HG02981 (cell line): ENCODE data around the gene RPS15A.

Source experiments
- ATAC-seq: cut with Tn5 transposase; IDR thresholded peaks from one replicate; pipeline ENCODE4 v1.9.1; 2021; ENCODE audit warnings: mild to moderate bottlenecking, moderate library complexity; ENCODE audit not compliant: unreplicated experiment

Gene RPS15A

DNA sequence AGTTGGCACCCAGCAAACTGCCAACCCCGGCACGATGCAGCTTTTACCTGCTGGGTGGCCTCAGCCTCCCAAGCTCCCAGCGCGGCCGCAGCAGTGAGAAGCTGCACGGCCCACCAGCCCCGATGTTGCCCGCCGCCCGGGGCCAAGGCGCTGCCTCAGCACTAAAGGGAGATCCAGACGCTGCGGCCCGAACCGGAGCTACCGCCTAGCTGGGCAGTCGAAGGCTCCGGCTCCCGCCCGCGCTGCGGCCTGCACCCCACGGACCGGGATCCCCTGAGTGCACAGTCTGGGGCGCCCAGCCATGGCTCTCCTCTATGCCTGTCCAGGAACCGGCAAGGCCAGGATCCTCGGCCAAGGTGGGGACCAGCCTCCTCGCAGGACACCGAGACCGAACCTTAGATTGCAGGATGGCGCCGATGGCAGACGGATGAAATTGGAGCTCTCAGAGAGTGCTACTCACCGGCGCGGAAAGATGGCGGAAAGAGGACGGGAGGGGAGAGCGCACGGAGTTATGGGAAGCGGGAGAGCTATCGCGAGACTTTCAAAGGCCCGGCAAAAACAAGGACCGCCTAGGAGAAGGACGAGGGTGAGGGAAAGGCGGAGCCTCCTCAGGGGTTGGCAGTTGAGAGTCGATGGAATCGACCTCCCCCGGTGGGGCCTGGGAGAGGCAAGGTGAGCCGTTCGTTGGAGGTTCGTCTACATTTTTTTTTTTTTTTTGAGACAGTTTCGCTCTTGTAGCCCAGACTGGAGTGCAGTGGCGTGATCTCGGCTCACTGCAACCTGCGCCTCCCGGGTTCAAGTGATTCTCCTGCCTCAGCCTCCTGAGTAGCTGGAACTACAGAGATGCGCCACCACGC is at the start of gene RPS15A:
TSS of gene RPS15A (minus strand) at position 485 of the 857 bp plus-strand sequence. CDS start 1,221 bp downstream, outside the sequence.
- peak; percentile 92 for ATAC-seq

DNA sequence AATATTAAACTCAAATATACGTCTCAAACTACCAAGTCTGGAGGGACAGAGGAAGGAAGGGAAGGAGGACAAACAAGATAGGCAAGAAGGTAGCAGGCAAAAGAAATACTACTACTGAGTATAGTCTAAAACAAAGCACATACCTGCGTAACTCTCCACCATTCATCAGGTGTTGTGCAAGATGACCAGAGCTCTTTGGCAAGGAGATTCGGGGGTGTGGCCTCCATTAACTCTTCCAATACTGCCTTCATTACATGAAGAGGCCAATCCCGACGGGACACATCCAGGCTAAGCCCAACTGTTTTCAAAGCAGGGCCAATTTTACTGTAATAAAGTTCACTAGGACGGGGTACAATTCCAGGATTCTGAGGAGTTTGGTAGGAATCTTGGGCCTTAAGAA is 49.4 kb upstream of the RPS15A start:
- ATAC-seq = no peak

DNA sequence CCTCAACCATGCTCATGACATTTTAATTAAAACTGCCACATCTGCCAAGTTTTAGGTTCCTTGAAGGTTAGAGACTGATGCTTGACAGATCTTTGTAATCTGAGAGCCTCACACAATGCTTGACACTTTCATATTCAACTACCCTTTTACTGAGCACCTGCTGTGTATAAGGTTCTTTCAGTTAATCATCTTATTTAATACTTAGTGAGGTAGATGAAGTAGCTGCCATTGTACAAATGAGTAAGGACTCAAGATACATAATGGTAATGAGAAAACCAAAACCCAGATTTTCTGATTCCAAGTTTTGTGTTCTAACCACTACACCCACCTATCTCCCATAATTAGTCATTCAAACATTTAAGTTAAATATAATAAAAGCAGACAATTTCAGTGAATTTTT is 46.6 kb upstream of the RPS15A start:
- ATAC-seq = no peak

DNA sequence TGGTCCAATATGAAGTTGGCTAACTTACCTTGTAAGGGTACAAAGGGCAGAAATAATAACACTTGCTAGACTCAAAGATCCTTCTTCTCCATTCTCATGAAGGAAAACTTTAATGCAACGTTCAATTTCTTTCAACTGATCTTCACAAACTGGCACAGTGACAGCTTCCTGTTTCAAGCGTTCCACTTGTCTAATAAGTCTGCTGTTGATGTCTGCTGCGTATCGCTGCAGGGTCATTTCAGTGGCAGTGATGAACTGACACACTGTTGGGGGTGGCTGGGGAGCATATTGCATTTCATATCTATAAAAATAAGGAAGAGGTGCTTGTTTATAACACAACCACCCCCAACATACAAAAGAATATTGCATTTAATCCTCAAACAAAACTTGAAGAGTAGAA is 44.7 kb upstream of the RPS15A start:
- ATAC-seq = no peak

DNA sequence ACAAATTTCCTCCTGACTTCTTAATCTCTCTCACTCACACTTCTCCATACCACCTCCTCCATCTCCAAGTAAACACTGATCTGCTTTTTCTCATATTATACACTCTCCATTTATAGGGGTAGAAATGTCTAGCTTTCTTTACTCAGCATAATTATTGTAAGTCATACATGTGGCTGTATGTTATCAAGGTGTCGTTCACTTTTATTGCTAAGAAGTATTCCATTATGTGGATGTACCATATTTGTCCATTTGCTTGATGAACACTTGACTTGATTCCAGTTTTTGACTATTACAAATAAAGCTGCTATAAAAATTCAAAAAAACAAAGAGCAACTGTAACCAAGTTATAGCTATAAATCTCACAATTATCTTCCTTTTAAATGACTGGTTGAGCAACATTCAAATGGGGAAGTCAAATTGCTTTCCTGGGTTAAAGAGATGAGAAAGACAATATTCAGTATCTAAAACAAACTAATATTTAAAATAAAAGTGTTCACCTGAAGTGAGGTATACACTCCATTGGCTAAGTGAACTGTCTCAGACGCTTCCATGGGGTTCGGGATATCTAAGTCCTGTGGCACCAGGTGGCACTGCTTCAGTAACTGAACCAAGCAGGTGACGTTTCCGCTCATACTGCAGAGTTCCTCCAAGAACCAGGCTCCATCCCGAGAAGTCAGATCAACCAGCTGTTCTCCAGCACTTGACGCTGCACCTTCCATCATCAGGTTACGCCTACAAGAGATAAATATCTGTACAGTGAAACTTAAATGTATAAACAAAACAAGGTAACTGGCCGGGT is 43.8 kb upstream of the RPS15A start:
- ATAC-seq = no peak

DNA sequence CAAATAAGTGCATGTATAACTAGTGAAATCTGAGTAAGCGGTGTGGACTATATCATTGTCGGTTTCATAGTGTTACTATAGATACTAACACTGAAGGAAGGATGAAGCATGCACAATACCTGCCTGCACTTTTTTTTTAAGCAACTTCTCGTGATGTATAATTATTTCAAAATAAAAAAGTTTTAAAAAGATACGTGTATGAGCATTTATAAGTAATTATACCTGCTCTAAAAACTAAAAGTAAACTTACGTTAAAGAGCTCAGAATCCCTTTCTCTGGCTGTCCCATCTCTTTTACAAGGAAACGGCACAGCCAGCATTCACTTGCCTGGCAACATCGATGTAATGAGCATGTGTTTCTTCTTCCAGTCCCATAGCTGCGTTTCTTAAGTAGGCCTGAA is 42.5 kb upstream of the RPS15A start:
- ATAC-seq = no peak

DNA sequence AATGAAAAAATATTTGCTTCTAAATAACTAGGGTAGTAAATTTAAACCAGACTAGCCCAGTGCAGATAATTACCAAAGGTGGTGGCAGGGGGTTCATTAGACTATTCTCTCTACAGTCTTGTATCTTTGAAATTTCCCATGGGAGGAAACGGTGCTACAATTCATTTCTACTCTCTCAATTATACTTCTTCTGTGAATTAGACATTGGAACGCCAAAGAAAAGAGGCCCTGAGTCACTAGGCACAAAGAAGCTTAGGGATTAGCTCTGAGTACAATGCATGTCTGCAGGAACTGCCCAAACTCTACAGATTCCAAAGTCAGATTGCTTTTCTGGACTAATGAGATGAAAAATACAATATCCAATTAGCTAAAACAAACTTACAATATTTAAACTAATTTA is 41.9 kb upstream of the RPS15A start:
- ATAC-seq = no peak

DNA sequence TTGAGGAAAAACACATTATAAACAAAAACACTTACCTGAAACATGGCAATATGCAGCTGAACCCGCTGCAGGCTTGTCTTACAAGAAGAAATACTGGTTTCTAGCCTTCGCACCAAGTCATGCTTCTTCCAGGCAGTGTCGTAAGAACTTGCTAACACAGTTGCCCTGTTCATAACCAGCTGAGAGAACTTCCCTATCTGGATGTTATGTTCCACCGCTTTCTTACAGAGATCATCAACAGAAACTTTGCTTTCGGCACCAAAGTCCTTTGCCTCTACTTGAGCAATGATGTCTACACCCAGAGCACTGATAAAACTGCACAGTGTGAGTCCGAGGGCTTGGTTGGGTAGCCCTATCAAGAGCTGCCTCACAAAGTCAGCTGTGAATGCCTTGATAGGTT is 39.1 kb upstream of the RPS15A start:
- ATAC-seq = no peak

DNA sequence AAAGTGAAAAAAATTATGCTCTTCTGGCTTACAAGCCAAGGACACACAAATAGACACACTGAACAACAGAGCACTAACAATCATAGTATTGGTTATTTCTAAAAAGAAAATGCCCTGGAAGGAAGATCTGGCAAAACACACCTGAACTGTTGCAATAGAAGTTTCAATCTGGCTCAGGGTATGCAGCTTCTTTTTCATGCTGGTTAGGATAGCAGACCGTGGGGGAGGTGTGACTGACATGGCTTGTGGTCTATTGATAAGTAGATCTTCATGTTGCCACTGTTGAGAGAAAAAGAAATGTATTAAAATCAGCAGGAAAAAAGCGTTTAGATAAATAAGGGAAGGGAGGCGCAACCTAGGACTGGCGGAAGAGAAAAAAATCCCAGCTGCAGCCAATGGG is 37.8 kb upstream of the RPS15A start:
- ATAC-seq = no peak

DNA sequence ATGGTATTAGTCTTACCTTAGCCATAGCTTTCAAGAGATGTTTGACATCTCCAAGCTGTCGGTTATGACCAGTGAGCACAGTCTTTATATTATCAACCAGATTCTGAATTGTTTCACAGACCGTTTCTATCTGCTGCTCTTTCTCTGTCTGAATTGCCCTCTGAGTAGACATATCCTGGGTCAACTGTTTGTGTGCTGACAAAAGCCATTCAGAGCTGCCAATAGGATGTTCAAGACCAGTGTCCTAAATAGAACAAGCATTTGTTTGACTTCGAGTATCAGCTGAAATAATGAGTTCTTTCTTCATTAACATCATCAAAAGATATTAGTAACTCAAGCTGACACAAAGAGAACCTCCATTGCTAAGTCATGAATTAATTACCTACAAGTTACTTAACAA is 26.2 kb upstream of the RPS15A start:
- no peak for ATAC-seq

DNA sequence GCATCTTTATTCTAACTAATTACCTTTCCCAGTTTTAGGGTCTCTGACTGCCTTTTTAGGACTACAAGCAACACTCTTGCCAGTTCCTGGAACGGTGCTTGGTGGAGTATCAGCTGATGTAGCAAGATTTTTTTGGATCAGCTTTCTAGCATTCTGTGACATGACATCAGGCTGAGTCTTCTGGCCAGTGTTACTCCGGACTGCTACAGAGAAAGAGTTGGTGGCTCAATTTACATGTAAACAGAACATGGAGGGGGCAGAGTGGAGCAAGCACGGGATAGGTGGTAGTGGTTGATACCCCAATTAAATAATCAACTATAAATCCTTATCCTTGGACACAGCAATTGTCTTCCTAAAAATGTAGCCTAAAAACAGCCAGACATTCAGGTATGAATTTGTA is 21.8 kb upstream of the RPS15A start:
- ATAC-seq = no peak

DNA sequence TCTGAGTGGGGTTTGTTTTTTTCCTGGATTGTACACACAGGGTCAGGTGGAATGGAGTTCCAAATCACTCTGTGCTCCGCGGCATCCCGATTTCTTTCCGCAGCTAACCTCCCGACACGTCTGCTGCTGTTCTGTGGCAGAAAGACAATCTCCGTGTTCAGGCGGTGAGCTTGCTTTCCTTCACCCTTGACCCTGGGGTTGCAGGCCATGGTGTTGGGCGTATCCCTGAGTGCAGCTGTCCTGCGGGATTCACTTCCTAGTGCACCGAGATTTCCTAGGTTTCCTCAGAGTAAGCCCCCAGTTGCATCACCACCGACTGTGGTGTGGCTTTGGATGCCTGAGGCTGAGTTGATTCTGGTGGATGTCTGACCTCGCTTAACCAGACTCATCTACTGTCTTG is 19.0 kb upstream of the RPS15A start:
- ATAC-seq = no peak

DNA sequence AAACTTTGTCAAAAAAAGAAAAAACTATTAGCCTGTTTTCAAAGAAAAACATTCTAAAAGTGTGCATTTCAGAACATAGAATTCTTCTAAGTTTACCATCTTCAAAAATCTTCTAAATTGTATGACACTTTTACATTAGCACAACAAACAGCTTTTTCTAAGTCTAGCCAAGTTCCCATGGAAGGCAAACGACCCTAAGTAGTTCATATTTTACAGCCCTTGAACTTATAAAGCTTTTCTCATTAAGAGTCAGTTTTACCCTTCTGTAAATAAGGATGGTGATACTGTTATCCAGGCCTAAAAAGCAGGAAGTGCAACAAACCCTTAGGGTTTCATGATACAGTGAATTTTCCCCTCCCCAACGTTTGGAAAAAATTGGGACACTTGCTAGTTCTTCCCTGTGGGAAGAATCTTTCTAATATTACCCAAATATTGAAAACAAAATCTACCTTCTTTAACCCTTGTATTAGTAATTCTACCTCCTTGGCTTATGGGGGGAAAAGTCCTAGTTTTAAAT is 15.2 kb upstream of the RPS15A start:
- ATAC-seq = no peak

DNA sequence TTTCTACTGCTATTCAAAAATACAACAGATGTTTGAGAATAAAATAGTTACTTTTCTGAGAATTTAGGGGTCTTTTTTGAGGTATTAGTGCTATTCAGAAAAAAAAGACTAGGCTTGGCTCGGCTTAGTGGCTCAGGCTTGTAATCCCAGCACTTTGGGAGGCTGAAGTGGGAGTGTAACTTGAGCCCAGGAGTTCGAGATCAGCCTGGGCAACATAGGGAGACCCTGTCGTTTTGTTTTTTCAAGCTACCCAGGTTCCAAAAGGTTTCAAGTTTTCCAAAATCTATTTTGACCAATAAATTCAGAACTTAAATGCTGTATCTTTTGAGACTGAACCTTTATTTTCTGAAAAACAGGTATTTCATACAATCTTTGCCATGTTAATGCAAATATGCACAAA is 14.4 kb upstream of the RPS15A start:
- no peak for ATAC-seq

DNA sequence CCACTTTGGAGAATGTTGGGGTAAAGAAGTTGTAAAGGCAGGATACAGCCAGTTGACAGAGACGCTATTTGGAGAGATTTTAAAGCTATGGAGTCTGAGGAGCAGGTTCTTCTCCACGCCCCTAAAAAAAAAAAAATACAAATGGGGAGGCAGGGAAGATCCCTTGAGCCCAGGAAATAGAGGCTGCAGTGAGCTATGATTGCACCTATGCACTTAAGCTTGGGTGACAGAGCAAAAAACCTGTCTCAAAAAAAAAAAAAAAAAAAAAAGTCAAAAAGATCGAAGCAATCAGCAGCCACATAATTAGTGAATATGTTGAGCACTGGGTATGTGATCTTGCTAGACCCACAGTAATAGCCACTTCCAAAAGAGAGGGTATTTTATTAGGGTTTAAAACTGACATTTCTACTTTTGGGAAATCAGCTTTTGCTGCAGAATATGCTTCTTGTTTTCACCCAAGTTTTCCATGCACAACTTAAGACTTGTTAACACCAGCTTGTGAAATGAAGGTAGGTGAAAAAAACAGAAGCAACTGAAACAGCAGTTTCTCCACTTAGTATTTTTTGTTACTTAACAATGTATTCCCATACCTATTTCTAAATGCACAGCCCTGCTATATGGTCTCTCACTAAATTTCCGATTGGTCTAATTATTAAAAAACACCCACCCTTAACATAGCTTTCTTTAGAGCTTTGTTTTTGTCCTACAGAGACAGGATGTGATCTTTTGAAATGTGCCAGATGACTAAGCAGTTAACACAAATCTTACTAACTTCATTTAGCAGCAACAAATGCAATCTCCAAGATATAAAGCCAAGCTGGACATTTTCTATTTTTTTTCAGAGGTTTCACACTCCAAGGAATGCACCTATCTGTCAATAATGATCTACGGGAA is 13.7 kb upstream of the RPS15A start:
- no peak for ATAC-seq

DNA sequence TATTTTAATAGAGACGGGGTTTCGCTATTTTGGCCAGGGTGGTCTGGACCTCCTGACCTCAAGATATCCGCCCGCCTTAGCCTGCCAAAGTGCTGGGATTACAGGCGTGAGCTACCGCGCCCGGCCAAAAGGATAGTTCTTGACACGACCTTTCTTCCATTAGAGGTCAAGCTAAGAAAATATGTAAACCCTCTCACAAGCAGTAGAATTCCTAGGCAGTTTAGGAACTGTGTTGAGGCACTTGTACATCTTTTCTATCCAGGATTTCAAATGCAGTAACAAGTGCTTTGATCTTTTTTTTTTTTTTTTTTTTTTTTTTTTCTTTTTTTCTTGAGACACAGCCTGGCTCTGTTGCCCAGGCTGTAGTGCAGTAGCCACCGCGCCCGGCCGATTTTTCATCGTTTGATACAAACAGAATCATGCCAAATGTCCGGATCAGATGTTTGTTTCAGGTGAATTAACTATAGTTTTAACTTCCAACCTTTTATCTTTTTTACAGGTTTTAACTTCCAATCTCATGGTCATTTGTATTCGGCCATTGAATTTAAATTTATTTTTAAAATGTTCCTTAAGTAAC is 12.7 kb upstream of the RPS15A start:
- no peak for ATAC-seq

DNA sequence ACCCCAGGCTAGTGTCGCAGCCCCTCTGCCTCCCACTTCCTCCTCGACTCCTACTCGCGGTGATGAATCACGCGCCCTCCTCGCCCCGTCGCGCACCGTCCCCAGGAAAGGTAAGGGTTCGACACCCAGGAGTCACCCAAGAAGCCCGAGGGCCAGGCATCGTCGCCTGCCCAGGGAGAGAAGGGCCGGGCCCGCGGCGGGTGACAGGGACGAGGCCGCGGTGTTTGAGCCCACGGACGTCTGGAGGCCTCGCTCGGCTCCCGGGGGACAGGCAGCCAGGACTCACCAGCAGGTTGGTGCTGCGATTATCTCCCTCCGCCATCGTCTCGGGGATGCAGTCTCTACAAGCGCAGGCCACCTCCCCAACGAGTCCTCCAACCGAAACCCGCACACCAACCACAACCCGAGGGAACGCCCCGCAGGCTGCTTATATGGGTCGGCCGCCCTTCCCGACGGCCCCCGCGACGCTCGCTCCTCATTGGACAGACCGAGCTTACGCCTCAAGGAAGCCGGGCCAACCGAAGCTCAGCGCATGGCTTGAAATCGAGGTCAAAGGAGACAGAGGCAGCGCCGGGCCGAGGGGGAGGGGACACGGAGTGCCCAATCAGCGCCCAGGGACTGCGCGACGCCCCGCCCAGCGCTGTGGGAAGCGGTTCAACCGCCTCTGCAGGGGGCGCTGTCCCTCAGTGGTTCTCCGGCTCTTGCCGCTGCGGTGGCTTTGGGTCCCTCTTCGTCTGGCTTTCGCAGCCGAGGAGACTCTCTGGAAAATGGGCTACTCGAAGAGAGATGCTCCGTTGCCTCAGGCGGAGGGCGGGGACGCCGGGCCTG is 11.2 kb upstream of the RPS15A start, which contains the start of gene ARL6IP1:
TSS of gene ARL6IP1 (minus strand) at position 405 of the 828 bp plus-strand sequence. CDS start at position 322, 83 bp downstream.
- ATAC-seq = peak; percentile 95

DNA sequence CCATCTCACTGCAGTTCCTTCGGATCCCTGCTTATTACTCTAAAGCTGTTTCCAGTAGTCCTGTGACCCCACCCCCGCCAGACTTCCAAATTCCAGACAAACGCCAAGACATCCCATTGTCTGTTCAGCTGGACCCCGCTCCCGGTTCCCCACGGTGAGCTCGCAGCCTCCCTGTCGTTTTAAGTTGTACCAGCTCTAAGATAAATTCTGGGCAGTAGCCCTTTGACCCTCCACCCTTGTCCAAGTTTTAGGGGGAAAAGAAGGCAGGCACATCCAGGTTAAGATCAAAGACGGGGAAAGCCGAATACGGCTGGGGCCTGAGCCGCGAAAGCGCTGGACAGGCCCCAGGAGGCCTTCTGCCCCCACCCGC is 10.6 kb upstream of the RPS15A start:
- ATAC-seq = no peak

DNA sequence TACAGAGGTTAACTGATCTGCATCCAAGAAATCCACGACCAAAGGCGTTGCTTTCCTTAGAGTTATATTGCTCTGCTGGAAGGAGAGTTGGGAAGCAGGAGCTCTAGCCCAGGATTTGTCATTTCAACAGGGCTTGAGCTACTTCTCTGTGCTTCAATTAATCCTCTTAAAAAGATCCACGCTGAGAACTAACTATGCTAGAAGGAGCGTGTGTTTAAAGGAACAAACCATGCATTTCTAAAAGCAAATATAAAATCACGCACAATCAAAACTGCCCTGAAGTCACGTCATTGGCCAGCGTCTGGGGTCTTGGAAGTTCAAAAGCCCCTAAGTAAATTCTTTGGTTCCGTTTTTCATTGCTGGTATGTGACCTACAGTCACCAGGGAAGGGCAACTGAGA is 10.2 kb upstream of the RPS15A start:
- ATAC-seq = no peak

DNA sequence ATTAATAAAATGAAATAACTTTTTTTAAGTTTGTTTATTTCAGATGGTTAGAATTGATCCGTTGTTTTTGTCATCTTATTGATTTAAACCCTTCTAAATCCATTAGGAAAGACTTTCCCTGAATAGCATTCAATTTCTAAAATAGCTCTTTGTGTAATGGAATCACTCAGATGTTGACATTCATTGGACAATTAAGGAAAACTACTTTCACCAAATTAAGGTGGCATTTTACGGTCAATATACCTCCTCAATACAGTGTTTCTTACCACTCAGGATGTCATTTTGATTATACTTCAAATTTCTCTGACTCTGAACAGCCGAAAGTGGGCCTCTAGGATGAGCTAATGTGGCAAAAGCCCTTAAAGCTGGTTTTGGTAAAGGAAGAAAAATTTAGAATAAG is 9.4 kb upstream of the RPS15A start:
- ATAC-seq = no peak
